ACC112 (cell line): ENCODE measurements around the gene NHLH1.

Experiments used
- H2AFZ ChIP-seq: fragments of 200-600 bp; sonication (generic); one replicate; pipeline ENCODE4 v1.6.0; 2017; ENCODE audit warnings: antibody characterized with exemption, low read length; ENCODE audit not compliant: unreplicated experiment
- H3K27ac ChIP-seq: fragments of 200-600 bp; sonication (generic); 2 replicates; pipeline ENCODE4 v1.5.1; 2014; ENCODE audit warnings: low read depth, mild to moderate bottlenecking, antibody characterized with exemption, low read length, moderate library complexity
- H3K27me3 ChIP-seq: fragments of 200-600 bp; sonication (generic); 2 replicates; pipeline ENCODE4 v1.6.1; 2014; ENCODE audit warnings: mild to moderate bottlenecking, antibody characterized with exemption, low read length, moderate library complexity, mixed read lengths; ENCODE audit not compliant: insufficient read depth
- H3K36me3 ChIP-seq: fragments of 200-600 bp; sonication (generic); 2 replicates; pipeline ENCODE4 v1.6.1; 2016; ENCODE audit warnings: mild to moderate bottlenecking, antibody characterized with exemption, low read length, moderate library complexity, mixed read lengths; ENCODE audit not compliant: insufficient read depth
- H3K4me1 ChIP-seq: fragments of 200-600 bp; sonication (generic); one replicate; pipeline ENCODE4 v1.6.1; 2016; ENCODE audit warnings: low read length, mixed read lengths; ENCODE audit not compliant: insufficient read depth, unreplicated experiment, control insufficient read depth
- H3K4me3 ChIP-seq: fragments of 200-600 bp; sonication (generic); 2 replicates; pipeline ENCODE4 v1.5.1; 2014; ENCODE audit warnings: mild to moderate bottlenecking, low read depth, low read length
- H3K79me2 ChIP-seq: fragments of 200-600 bp; sonication (generic); one replicate; pipeline ENCODE4 v1.6.0; 2016; ENCODE audit warnings: low read length; ENCODE audit not compliant: control insufficient read depth, unreplicated experiment, insufficient read depth

NHLH1 gene

GRCh38 chr1:160411271-160412027, 44.6 kb downstream of the NHLH1 start:
- H3K27me3 ChIP-seq: peaks cover 57% of the 10 kb centered on the region
- no peak overlapping the region for H3K27ac ChIP-seq
- H3K79me2 ChIP-seq: no peaks in the 10 kb centered on the region
- H3K36me3 ChIP-seq: no peaks in the 10 kb centered on the region
- no peaks in the 10 kb centered on the region for H3K4me1 ChIP-seq
- H2AFZ ChIP-seq: no peak overlapping the region
- H3K4me3 ChIP-seq: no peak overlapping the region

- H3K79me2 ChIP-seq: no peaks in the 10 kb centered on the region
- no peak overlapping the region for H3K4me3 ChIP-seq
- H2AFZ ChIP-seq: no peak overlapping the region
- peaks cover 62% of the 10 kb centered on the region for H3K27me3 ChIP-seq
- H3K4me1 ChIP-seq: no peaks in the 10 kb centered on the region
- H3K36me3 ChIP-seq: no peaks in the 10 kb centered on the region
- no peak overlapping the region for H3K27ac ChIP-seq
Observed at GRCh38 chr1:160412028-160412362, 45.1 kb downstream of the NHLH1 start.

- Histone ChIP-seq H3K27me3 (peaks cover 66% of the 10 kb centered on the region), H3K36me3 (no peaks in the 10 kb centered on the region), H3K4me1 (no peaks in the 10 kb centered on the region), H3K79me2 (no peaks in the 10 kb centered on the region), H3K27ac (no peak overlapping the region), H2AFZ (no peak overlapping the region), H3K4me3 (no peak overlapping the region)
Observed at GRCh38 chr1:160413716-160414115, 46.8 kb downstream of the NHLH1 start.

- Histone ChIP-seq H3K79me2 (no peaks in the 10 kb centered on the region), H2AFZ (no peak overlapping the region), H3K4me1 (no peaks in the 10 kb centered on the region), H3K4me3 (no peak overlapping the region), H3K36me3 (no peaks in the 10 kb centered on the region), H3K27ac (no peak overlapping the region), H3K27me3 (peaks cover 67% of the 10 kb centered on the region)
Observed at GRCh38 chr1:160414881-160415280, 48.0 kb downstream of the NHLH1 start.

- no peaks in the 10 kb centered on the region for H3K79me2 ChIP-seq
- H2AFZ ChIP-seq: no peak overlapping the region
- H3K4me3 ChIP-seq: no peak overlapping the region
- no peak overlapping the region for H3K27ac ChIP-seq
- H3K36me3 ChIP-seq: no peaks in the 10 kb centered on the region
- peaks cover 67% of the 10 kb centered on the region for H3K27me3 ChIP-seq
- no peaks in the 10 kb centered on the region for H3K4me1 ChIP-seq
Observed at GRCh38 chr1:160415696-160416290, 48.9 kb downstream of the NHLH1 start.

GRCh38 chr1:160416369-160416768, 49.5 kb downstream of the NHLH1 start:
- Histone ChIP-seq H3K36me3 (no peaks in the 10 kb centered on the region), H2AFZ (no peak overlapping the region), H3K4me1 (no peaks in the 10 kb centered on the region), H3K27me3 (peaks cover 67% of the 10 kb centered on the region), H3K4me3 (no peak overlapping the region), H3K27ac (no peak overlapping the region), H3K79me2 (no peaks in the 10 kb centered on the region)

- no peak overlapping the region for H3K27ac ChIP-seq
- H3K4me3 ChIP-seq: no peak overlapping the region
- no peaks in the 10 kb centered on the region for H3K79me2 ChIP-seq
- peaks cover 66% of the 10 kb centered on the region for H3K27me3 ChIP-seq
- H3K36me3 ChIP-seq: no peaks in the 10 kb centered on the region
- H2AFZ ChIP-seq: no peak overlapping the region
- H3K4me1 ChIP-seq: no peaks in the 10 kb centered on the region
Observed at GRCh38 chr1:160418483-160418882, 51.6 kb downstream of the NHLH1 start.

- Histone ChIP-seq H3K4me1 (no peaks in the 10 kb centered on the region), H3K4me3 (no peak overlapping the region), H3K27me3 (peaks cover 74% of the 10 kb centered on the region), H3K36me3 (no peaks in the 10 kb centered on the region), H2AFZ (no peak overlapping the region), H3K79me2 (no peaks in the 10 kb centered on the region), H3K27ac (no peak overlapping the region)
Observed at GRCh38 chr1:160419150-160419837, 52.4 kb downstream of the NHLH1 start.

- H3K27me3 ChIP-seq: peaks cover 78% of the 10 kb centered on the region
- no peaks in the 10 kb centered on the region for H3K36me3 ChIP-seq
- no peaks in the 10 kb centered on the region for H3K79me2 ChIP-seq
- no peak overlapping the region for H2AFZ ChIP-seq
- no peak overlapping the region for H3K27ac ChIP-seq
- no peak overlapping the region for H3K4me3 ChIP-seq
- no peaks in the 10 kb centered on the region for H3K4me1 ChIP-seq
Observed at GRCh38 chr1:160419838-160420169, 52.9 kb downstream of the NHLH1 start.

- no peaks in the 10 kb centered on the region for H3K36me3 ChIP-seq
- peaks cover 79% of the 10 kb centered on the region for H3K27me3 ChIP-seq
Observed at GRCh38 chr1:160420881-160421842, 54.3 kb downstream of the NHLH1 start.

More at GRCh38 chr1:160420881-160421842, 54.3 kb downstream of the NHLH1 start:
- Histone ChIP-seq H3K79me2 (no peaks in the 10 kb centered on the region), H3K27ac (no peak overlapping the region), H2AFZ (no peak overlapping the region), H3K4me1 (no peaks in the 10 kb centered on the region), H3K4me3 (no peak overlapping the region)
